ENCODE results near the gene RGS3.

Gene RGS3

GRCh38 chr9:113465599-113466140 is 2.1 kb downstream of the RGS3 start:
- DNase-seq (ENCODE audit: low spot score): no peak

GRCh38 chr9:113467183-113467582 is 3.7 kb downstream of the RGS3 start:
- DNase-seq (ENCODE audit: low spot score): no peak

GRCh38 chr9:113468716-113469448 is 5.4 kb downstream of the RGS3 start:
- DNase-seq (ENCODE audit: low spot score): no peak

- DNase-seq (ENCODE audit: low spot score): no peak
Measured at GRCh38 chr9:113471143-113471542, 7.6 kb downstream of the RGS3 start.

- DNase-seq (ENCODE audit: low spot score): no peak
Measured at GRCh38 chr9:113471566-113471965, 8.0 kb downstream of the RGS3 start.

DNA sequence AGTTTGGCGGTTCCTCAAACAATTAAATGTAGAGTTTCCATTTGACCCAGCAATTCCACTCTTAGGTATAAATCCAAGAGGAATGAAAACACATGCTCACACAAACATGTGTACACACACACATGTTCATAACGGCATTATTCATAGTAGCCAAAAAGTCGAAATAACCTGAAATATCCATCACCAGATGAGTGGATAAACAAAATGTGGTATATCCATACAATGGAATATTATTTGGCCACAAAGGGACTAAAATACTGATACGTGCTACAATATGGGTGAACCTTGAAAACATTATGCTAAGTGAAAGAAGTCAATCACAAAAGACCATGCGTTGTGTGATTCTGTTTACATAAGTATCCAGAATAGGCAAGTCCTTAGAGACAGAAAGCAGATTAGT is 8.7 kb downstream of the RGS3 start:
- DNase-seq (ENCODE audit: low spot score): no peak

DNA sequence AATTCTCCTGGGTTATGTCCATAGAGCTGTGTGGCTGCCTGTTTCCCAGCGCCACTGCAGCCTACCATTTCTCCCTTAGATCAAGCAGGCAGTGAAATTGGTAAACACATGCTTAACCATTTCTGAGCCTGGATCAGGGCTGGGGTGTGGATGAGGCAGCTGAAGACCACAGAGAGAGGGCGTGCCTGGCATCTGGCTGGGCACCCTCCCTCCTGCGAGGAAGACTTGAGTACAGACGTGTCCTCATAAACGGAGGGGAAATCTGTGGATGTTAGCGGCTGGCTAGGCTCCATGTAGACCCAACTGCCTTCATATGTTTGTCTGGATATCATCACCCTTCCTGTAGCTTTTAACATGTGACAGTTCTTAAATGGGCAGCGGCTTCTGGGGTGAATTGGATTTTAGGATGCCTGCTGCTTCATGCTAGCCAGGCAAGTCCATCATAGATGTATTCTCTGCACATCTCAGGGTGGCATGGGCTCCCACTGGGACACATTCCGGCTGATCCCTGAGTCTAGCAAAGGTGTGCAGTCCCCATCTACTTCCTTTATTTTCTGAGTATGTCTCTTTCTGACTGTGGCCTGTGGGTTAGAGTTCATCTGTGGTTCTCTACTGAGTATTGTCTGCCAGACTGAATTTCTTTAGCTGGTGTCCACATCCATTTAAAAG is 11.0 kb downstream of the RGS3 start:
- DNase-seq (ENCODE audit: low spot score): no peak

DNA sequence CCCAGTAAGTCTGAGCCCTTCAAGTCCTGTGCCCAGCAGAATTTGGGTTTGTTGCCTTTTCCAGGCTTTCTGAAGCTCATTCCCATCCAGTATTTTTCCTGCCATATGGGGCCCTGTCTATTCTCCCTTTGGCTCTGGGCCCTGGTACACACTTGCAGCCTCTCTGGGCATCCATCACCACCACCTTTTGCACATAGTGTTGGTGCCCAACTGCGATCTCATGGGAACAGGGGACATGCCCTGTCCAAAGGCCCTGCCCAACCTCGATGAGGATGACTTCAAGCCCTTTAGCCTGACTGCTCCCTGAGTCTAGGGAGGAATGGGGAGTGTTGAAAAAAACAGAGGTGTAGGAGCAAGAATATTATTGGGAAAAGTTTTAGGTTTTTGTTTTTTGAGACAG is 11.5 kb downstream of the RGS3 start:
- DNase-seq (ENCODE audit: low spot score): no peak

DNA sequence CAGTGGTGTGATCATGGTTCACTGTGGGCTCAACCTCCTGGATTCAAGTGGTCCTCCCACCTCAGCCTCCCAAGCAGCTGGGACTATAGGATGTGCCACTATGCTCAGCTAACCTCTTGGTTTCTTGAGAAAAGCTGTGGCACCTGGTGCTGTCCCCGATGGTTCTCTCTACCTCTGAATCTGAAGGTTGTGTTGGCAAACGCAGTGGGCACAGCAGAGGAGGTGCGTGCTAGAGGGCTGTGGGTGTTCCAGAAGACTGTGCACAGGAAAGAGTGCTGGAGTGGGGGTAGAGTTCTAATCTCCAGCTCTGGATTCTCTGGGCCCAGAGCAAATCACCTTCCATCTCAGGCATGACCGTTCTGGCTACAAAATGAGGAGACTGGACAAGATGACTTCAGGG is 12.5 kb downstream of the RGS3 start:
- no peak for DNase-seq (ENCODE audit: low spot score)

- DNase-seq (ENCODE audit: low spot score): no peak
Measured at GRCh38 chr9:113476511-113476916, 13.0 kb downstream of the RGS3 start.

DNA sequence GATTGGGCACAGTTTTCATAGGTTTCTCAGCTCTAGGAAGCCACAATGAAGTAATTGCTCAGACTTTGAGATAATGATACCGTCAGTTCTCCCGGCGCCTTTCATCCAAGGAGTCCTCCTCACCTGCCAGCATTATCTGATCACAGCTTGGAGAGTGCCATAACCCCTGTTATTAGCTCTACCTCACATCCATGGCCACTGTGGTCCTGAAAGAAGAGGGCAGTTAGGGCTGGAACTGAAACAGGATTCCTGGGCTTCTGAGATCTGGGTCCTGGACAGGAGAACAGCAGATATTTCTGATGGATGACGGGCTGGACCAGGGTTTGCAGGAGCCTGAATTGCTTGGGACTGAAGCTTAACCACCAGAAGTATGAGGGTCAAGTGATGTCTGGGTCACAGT is 13.5 kb downstream of the RGS3 start:
- DNase-seq (ENCODE audit: low spot score): no peak

- DNase-seq (ENCODE audit: low spot score): no peak
Measured at GRCh38 chr9:113477661-113478060, 14.1 kb downstream of the RGS3 start.

DNA sequence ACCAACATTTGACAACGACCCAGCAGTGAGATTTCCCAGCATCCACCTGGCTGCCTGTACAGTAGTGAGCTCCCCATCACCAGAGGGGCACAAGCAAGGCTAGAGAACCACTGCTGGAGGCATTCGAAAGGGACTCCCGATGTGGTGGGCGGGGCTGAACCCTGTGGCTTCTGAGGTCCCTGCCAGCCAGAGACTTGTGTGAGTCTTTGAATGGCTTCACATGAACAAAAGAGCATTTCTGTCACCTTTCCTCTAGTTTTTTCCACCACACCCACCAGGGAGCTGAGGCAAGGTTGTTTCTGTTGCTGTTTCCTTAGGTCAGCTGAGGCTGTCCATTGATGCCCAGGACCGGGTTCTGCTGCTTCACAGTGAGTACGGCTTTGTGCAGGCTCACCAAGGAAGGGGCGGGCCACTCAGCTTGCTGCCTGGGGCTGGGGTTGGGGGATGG is 15.7 kb downstream of the RGS3 start:
- DNase-seq (ENCODE audit: low spot score): peak; percentile 50

GRCh38 chr9:113480612-113481011 is 17.1 kb downstream of the RGS3 start:
- no peak for DNase-seq (ENCODE audit: low spot score)

GRCh38 chr9:113481176-113481787 is 17.8 kb downstream of the RGS3 start:
- DNase-seq (ENCODE audit: low spot score): no peak

DNA sequence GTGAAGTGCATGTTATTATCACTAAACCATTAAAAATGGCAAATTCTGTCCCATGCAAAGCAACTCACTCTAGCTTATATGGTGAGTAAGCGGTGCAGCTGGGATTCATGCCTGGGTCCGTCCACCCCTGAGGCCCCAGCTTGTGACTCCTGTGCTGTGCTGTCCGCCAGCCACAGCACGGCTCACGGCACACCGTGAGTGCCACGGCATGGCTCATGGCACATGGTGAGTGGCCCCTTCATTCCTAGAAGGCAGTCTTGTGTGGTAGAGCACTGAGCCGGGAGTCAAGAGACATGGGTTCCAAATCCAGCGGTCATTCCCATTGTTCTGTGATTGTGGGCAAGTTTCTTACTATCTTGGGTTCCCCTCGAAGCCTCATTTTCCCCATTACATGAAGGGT is 18.8 kb downstream of the RGS3 start:
- no peak for DNase-seq (ENCODE audit: low spot score)

- no peak for DNase-seq (ENCODE audit: low spot score)
Measured at GRCh38 chr9:113482991-113483675, 19.6 kb downstream of the RGS3 start.

DNA sequence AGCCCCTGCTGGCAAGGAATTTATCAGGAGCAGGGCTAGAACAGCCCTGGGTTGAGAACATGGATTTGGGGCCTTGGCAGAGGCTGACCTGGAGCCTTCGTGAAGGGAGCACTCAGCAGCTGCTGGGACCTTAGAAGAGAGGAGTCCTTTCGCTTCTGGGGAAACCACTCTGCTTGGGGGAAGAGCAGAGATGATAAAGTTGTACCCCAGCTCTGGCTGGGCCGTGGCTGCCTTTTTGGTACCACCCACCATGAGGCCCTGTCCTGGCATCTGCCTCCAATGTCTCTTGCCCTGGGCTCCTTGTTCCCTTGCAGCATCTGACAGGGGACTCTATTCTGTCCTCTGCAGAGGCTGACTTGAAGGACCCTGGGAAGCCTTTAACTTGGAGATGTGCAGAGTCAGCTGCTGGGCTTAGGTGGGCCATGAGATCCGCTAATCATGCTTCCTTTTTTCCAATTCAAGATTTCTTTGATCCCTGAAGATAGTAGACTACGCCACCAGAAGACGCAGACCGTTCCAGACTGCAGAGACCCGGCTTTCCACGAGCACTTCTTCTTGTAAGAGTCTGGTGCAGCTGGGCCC is 20.2 kb downstream of the RGS3 start:
- DNase-seq (ENCODE audit: low spot score): no peak

DNA sequence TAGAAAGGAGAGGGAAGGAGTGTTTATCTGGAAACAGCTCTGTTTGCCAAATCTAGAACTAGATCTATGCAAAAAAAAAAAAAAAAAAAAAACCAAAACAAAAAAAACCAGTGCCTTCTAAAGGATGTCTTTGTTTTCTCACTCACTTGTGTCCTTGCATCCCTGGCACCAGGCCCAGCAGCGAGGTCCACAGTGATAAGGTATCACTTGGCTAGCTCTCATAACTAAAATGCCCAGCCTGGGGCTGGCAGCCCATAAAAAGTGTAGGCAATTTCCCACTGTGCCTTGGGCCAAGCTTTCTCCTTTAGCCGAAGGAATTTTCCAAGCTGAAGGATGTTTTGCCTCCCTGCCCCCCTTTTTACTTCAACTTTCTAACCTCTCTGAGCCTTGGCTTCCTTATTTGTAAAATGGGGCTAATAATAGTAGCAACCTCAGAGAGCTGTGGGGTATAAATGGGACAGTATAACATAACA is 20.8 kb downstream of the RGS3 start:
- DNase-seq (ENCODE audit: low spot score): peak; percentile 79

GRCh38 chr9:113485761-113486115 is 22.2 kb downstream of the RGS3 start:
- DNase-seq (ENCODE audit: low spot score): no peak

GRCh38 chr9:113486327-113486726 is 22.8 kb downstream of the RGS3 start:
- DNase-seq (ENCODE audit: low spot score): no peak

DNA sequence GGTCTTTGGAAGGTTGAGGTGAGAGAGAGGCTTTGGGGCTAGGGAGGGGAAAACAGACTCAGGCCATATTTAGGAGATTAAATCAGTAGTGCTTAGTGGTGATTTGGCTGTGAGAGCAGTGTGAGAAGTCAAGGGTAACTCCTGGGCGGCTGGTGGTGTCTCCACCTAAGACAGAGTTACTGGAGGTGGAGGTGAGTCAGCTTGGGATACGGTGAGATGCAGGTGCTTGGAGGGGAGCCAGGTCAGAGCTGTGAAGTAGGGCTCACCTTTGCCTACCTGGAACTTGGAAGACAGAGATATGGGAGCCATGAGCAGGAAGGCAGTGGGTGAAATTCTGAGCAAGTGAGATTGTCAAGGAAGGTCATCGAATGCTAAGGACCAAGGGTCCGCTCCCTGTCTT is 24.5 kb downstream of the RGS3 start:
- DNase-seq (ENCODE audit: low spot score): no peak
